Osteocyte (in vitro differentiated cells): ENCODE measurements around the gene WDR91. TPM values are rescaled to one million over a fixed set of nuclear protein-coding genes. Genes with fewer than 3 reads are reported as not detected.

Source experiments
- DNase-seq: peaks from one replicate; pipeline ENCODE4 v3.0.0; 2021; ENCODE audit warnings: mixed read lengths; ENCODE audit not compliant: unreplicated experiment; ENCODE audit errors: extremely low spot score
- H3K27ac Mint-ChIP-seq: one replicate; pipeline ENCODE4 v1.8.0; 2021; ENCODE audit warnings: mild to moderate bottlenecking, mixed read lengths; ENCODE audit not compliant: unreplicated experiment
- H3K27me3 Mint-ChIP-seq: one replicate; pipeline ENCODE4 v1.8.0; 2021; ENCODE audit warnings: mixed read lengths; ENCODE audit not compliant: unreplicated experiment
- H3K36me3 Mint-ChIP-seq: one replicate; pipeline ENCODE4 v1.8.0; 2021; ENCODE audit warnings: mixed read lengths; ENCODE audit not compliant: unreplicated experiment
- H3K4me1 Mint-ChIP-seq: one replicate; pipeline ENCODE4 v1.8.0; 2021; ENCODE audit warnings: mixed read lengths; ENCODE audit not compliant: unreplicated experiment
- H3K4me3 Mint-ChIP-seq: one replicate; pipeline ENCODE4 v1.8.0; 2021; ENCODE audit warnings: mild to moderate bottlenecking, moderate library complexity, mixed read lengths; ENCODE audit not compliant: unreplicated experiment
- H3K9me3 Mint-ChIP-seq: one replicate; pipeline ENCODE4 v1.8.0; 2021; ENCODE audit warnings: mixed read lengths; ENCODE audit not compliant: unreplicated experiment
- total RNA-seq: library from RNA; stranded (reverse); gene quantifications from 2 replicates; pipeline ENCODE4 v1.2.1, GENCODE V29; 2021
- TF ChIP-seq, protein P1 (sequence below): fragments of 200-600 bp; sonication (generic); IDR thresholded peaks from 2 replicates; pipeline ENCODE4 v1.5.0; 2021; ENCODE audit warnings: antibody characterized with exemption, mild to moderate bottlenecking, moderate library complexity

The WDR91 gene
- total RNA-seq, 1 donor from 2014 or later, result 10.8 TPM

GRCh38 chr7:135170274-135170997 lies 40.9 kb downstream of the WDR91 start, which contains the start of gene CYREN:
Gene CYREN, minus strand, starts transcription at chr7:135170707. Its CDS starts 1,785 bp downstream, at chr7:135168922.
- peak; percentile 97 for DNase-seq
- Mint-ChIP-seq H3K27me3 (no peaks in the 10 kb centered on the region), H3K9me3 (no peaks in the 10 kb centered on the region)

DNA sequence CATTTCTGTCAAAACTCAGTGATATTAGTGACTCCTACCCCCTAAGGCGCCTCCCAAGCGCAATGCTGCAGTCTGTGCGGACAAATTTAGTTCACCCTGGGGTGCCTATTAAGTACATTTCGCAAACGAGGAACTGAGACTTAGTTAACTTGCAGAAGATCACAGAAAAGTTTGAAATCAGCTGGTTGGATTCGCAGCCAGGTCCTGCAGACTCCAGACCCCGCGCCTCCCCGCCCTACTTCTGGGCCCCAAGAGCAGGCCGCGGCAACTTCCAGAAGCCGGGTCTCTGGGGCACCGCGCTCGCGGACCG lies 41.4 kb downstream of the WDR91 start:
- DNase-seq, result no peak
- TF ChIP-seq, protein P1, sequence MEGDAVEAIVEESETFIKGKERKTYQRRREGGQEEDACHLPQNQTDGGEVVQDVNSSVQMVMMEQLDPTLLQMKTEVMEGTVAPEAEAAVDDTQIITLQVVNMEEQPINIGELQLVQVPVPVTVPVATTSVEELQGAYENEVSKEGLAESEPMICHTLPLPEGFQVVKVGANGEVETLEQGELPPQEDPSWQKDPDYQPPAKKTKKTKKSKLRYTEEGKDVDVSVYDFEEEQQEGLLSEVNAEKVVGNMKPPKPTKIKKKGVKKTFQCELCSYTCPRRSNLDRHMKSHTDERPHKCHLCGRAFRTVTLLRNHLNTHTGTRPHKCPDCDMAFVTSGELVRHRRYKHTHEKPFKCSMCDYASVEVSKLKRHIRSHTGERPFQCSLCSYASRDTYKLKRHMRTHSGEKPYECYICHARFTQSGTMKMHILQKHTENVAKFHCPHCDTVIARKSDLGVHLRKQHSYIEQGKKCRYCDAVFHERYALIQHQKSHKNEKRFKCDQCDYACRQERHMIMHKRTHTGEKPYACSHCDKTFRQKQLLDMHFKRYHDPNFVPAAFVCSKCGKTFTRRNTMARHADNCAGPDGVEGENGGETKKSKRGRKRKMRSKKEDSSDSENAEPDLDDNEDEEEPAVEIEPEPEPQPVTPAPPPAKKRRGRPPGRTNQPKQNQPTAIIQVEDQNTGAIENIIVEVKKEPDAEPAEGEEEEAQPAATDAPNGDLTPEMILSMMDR, result no peak
- H3K36me3 Mint-ChIP-seq, result peaks cover 33% of the 10 kb centered on the region
- no peaks in the 10 kb centered on the region for H3K27me3 Mint-ChIP-seq
- H3K4me1 Mint-ChIP-seq, result peaks cover 28% of the 10 kb centered on the region
- peak overlapping the region; percentile 76 for H3K27ac Mint-ChIP-seq
- H3K9me3 Mint-ChIP-seq, result no peaks in the 10 kb centered on the region
- H3K4me3 Mint-ChIP-seq, result peak overlapping the region; percentile 86

More at GRCh38 chr7:135170274-135170997, 40.9 kb downstream of the WDR91 start, which contains the start of gene CYREN:
- peak within 1 kb of the TSS; percentile 86 for H3K4me3 Mint-ChIP-seq
- peaks cover 28% of the 10 kb centered on the region for H3K4me1 Mint-ChIP-seq
- peaks cover 28% of the 10 kb centered on the region for H3K36me3 Mint-ChIP-seq
- H3K27ac Mint-ChIP-seq, result peak within 1 kb of the TSS; percentile 99
- TF ChIP-seq, protein P1, result peak; percentile 67

GRCh38 chr7:135169141-135169963 lies 42.0 kb downstream of the WDR91 start:
- Mint-ChIP-seq H3K4me3 (peak overlapping the region; percentile 86), H3K4me1 (peaks cover 28% of the 10 kb centered on the region), H3K27ac (peak overlapping the region; percentile 76), H3K9me3 (no peaks in the 10 kb centered on the region), H3K27me3 (no peaks in the 10 kb centered on the region), H3K36me3 (peaks cover 33% of the 10 kb centered on the region)
- TF ChIP-seq, protein P1, result peak; percentile 31
- no peak for DNase-seq

DNA sequence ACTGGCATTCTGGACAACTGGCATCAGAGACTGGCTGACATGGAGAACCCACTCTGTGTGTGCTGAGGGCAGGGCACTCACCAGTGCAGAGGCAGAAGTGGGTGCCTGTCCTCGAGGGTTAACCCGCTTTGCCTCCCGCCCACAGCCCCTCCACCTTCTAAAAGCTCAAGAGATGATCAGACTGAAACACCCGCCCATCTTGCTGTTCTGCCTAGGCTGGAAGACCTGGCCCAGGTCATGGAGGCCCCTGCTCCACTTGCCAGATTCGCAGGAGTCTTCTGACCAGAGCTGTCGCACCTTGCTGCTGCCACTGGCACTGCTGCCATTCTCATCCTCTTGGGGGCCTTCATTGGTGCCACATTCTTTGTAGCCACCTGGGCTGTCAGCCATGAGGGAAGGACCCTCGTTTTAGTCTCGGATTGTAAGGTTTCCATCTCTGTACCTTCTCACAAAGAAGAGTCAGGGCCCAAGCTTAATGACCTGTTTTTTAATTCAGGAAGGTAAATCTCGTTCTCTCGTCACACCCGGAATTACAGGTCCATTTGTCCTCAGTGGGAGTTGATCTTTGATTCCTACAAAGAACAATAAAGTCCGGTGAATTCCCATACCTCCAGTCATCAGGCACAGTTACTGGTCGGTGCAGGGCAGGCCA lies 42.7 kb downstream of the WDR91 start:
- no peaks in the 10 kb centered on the region for H3K9me3 Mint-ChIP-seq
- peak overlapping the region; percentile 86 for H3K4me3 Mint-ChIP-seq
- no peaks in the 10 kb centered on the region for H3K27me3 Mint-ChIP-seq
- peaks cover 28% of the 10 kb centered on the region for H3K4me1 Mint-ChIP-seq
- peaks cover 35% of the 10 kb centered on the region for H3K36me3 Mint-ChIP-seq
- TF ChIP-seq, protein P1, result no peak
- H3K27ac Mint-ChIP-seq, result no peak overlapping the region
- DNase-seq, result no peak
